Progenitor cell of endocrine pancreas (in vitro differentiated cells): Measurements from ENCODE around the gene CCDC182. TPM values are rescaled to one million over a fixed set of nuclear protein-coding genes. Genes with fewer than 3 reads are reported as not detected.

Experiments
- DNase-seq: peaks from one replicate; pipeline ENCODE4 v3.0.0; 2021; ENCODE audit warnings: low spot score; ENCODE audit not compliant: unreplicated experiment
- H3K27ac Mint-ChIP-seq: 2 replicates; pipeline ENCODE4 v1.8.0; 2021; ENCODE audit warnings: mild to moderate bottlenecking, moderate library complexity, mixed read lengths
- H3K27me3 Mint-ChIP-seq: 2 replicates; pipeline ENCODE4 v1.8.0; 2021; ENCODE audit warnings: mixed read lengths
- H3K36me3 Mint-ChIP-seq: 2 replicates; pipeline ENCODE4 v1.8.0; 2022; ENCODE audit warnings: mixed read lengths; ENCODE audit not compliant: insufficient read depth
- H3K4me1 Mint-ChIP-seq: 2 replicates; pipeline ENCODE4 v1.8.0; 2021; ENCODE audit warnings: low read depth, mixed read lengths
- H3K4me3 Mint-ChIP-seq: 2 replicates; pipeline ENCODE4 v1.8.0; 2021; ENCODE audit warnings: low read depth, mild to moderate bottlenecking, moderate library complexity, mixed read lengths
- H3K9me3 Mint-ChIP-seq: 2 replicates; pipeline ENCODE4 v1.8.0; 2021; ENCODE audit warnings: low read depth, mixed read lengths
- total RNA-seq: library from RNA; stranded (reverse); gene quantifications from 2 replicates; pipeline ENCODE4 v1.2.1, GENCODE V29; 2021
- TF ChIP-seq, protein P1 (sequence below): fragments of 200-600 bp; sonication (generic); IDR thresholded peaks from one replicate; pipeline ENCODE4 v1.5.0; 2021; ENCODE audit warnings: antibody characterized with exemption, mild to moderate bottlenecking; ENCODE audit not compliant: unreplicated experiment

The CCDC182 gene
- total RNA-seq, 1 donor from 2014 or later = not detected

DNA sequence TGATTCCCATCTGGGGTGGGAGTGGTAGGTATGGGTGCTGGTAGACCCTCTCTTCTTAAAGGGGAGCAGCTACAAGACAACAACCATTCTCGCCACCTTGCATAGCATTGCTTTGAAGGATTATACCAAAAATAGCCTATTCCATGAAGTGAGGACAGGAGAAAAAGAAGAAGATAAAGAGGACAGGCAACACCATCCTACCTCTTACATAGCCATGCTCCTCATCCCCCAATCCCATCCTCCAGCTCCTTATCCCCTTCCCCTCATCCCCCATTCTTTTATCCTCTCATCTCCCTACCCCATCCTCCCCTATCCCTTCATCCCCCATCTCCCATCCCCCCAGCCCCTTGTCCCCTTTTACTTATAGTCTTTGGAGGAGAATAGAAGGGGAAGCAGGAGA, 29.1 kb downstream of the CCDC182 start:
- Mint-ChIP-seq H3K4me3 (no peak overlapping the region), H3K36me3 (no peaks in the 10 kb centered on the region), H3K4me1 (peaks cover 3% of the 10 kb centered on the region), H3K27ac (no peak overlapping the region), H3K27me3 (peaks cover 74% of the 10 kb centered on the region), H3K9me3 (no peaks in the 10 kb centered on the region)
- TF ChIP-seq, protein P1, sequence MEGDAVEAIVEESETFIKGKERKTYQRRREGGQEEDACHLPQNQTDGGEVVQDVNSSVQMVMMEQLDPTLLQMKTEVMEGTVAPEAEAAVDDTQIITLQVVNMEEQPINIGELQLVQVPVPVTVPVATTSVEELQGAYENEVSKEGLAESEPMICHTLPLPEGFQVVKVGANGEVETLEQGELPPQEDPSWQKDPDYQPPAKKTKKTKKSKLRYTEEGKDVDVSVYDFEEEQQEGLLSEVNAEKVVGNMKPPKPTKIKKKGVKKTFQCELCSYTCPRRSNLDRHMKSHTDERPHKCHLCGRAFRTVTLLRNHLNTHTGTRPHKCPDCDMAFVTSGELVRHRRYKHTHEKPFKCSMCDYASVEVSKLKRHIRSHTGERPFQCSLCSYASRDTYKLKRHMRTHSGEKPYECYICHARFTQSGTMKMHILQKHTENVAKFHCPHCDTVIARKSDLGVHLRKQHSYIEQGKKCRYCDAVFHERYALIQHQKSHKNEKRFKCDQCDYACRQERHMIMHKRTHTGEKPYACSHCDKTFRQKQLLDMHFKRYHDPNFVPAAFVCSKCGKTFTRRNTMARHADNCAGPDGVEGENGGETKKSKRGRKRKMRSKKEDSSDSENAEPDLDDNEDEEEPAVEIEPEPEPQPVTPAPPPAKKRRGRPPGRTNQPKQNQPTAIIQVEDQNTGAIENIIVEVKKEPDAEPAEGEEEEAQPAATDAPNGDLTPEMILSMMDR = no peak
- DNase-seq = no peak

DNA sequence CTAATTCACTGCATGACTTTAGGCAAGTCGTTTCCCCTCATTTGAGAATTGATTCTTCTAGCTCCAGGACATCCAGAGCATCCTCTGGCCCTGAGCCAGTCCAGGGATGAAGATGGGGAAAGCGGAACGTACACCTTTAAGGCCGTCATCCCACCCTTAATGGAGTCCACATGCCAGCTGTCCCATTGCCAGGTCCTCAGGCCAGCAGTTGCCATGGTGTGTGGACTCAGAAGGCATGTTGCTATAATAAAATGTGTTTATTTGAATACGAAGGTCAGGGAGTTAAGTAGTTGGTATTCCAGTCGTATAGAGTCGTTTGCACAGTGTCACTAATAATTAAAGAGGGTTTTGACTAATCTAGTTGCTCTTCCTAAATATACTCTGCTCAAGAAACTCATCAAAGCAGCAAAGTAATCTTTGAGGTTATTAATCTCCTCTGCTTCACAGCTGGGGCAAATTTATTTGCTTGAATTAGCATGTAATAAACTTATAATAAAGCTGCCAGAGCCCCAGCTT, 30.4 kb downstream of the CCDC182 start:
- Mint-ChIP-seq H3K27me3 (peaks cover 69% of the 10 kb centered on the region), H3K27ac (no peak overlapping the region), H3K36me3 (no peaks in the 10 kb centered on the region), H3K4me1 (peaks cover 3% of the 10 kb centered on the region), H3K4me3 (no peak overlapping the region), H3K9me3 (no peaks in the 10 kb centered on the region)
- TF ChIP-seq, protein P1 = no peak
- DNase-seq = no peak

DNA sequence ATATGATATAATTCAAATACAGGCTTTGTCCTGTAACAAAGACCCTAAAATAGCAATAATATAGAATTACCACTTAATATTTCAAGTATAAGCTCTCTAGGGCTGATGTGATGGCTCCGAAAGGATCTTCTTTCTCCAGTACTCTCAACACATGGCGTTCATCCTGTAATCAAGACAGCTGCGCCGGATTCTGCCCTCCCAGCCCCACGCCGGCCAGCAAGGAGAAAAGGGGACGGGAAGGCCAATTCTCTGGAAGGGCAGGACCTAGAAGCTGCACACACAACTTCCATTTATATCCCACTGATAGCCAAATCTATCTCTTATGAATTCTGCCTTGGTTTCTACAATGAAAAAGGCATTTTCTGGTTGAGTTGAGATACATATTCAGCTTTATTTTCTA, 32.0 kb downstream of the CCDC182 start:
- Mint-ChIP-seq H3K27me3 (peaks cover 70% of the 10 kb centered on the region), H3K9me3 (no peaks in the 10 kb centered on the region), H3K36me3 (no peaks in the 10 kb centered on the region), H3K27ac (no peak overlapping the region), H3K4me1 (peaks cover 3% of the 10 kb centered on the region), H3K4me3 (no peak overlapping the region)
- TF ChIP-seq, protein P1 = no peak
- DNase-seq = no peak

DNA sequence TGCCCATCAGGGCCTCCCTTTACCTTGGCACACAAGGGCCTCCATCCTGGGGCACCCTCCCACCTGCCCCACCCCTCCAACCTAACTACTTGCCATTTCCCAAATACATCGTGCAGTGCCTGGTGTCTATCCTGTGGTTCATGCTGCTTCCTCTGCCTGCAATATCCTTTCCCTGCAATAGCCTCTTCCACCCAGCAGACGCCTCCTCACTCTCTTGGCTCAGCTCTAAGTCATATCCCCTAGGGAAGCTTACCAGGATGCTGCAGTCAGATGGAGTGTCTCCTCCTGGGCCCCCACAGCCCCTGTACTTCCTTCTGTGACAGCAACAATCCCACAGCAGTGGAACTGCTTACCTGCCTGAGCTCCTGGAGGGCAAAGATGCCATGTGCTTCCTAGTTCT, 36.7 kb downstream of the CCDC182 start:
- DNase-seq = no peak
- TF ChIP-seq, protein P1 = no peak
- Mint-ChIP-seq H3K9me3 (no peaks in the 10 kb centered on the region), H3K27ac (no peak overlapping the region), H3K36me3 (peaks cover 3% of the 10 kb centered on the region), H3K4me1 (peaks cover 4% of the 10 kb centered on the region), H3K4me3 (no peak overlapping the region), H3K27me3 (peaks cover 67% of the 10 kb centered on the region)

DNA sequence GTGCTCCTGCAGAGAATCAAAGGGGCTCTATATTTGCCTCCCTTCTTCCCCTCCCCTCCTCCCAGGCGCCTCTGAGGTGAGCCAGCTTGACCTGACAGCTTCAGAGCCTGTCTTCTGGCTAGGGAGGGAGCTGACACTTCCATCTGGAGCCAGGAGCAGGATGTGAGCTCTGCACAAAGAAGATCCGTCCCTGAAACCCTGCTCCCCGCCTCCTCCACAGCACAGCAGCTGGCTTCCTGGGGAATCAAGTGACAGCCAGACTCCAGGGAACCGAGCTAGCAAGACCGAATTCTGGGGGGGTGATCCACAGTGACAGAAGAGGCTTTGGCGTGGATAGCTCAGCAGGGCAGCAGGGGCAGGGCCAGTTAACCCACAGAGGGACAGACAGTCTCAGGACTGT, 37.2 kb downstream of the CCDC182 start:
- Mint-ChIP-seq H3K36me3 (peaks cover 3% of the 10 kb centered on the region), H3K9me3 (no peaks in the 10 kb centered on the region), H3K4me3 (no peak overlapping the region), H3K27me3 (peaks cover 62% of the 10 kb centered on the region), H3K27ac (peak overlapping the region; percentile 66), H3K4me1 (peaks cover 4% of the 10 kb centered on the region)
- TF ChIP-seq, protein P1 = no peak
- DNase-seq = no peak
